ENCODE measurements around the gene ADAM17.
"Not testable (repeated sequence)": the region's sequence is repeated elsewhere in the genome, so short reads cannot be mapped to it uniquely, and the experiment has no call there.

The ADAM17 gene

GRCh38 chr2:9518780-9519179 is 36.9 kb downstream of the ADAM17 start:
- no peak for DNase-seq

GRCh38 chr2:9518163-9518562 is 37.5 kb downstream of the ADAM17 start:
- no peak for DNase-seq

GRCh38 chr2:9517118-9517782 is 38.4 kb downstream of the ADAM17 start:
- no peak for DNase-seq

- not testable (repeated sequence) for DNase-seq
These were observed 41.7 kb downstream of the ADAM17 start for GRCh38 chr2:9513946-9514345.

- DNase-seq = no peak
These were observed 46.7 kb downstream of the ADAM17 start for GRCh38 chr2:9508931-9509330.

- no peak for DNase-seq
These were observed 57.4 kb downstream of the ADAM17 start for GRCh38 chr2:9498210-9498609.

GRCh38 chr2:9497017-9497416 is 58.6 kb downstream of the ADAM17 start:
- no peak for DNase-seq

GRCh38 chr2:9494081-9494480 is 61.5 kb downstream of the ADAM17 start:
- no peak for DNase-seq

GRCh38 chr2:9493478-9493877 is 62.2 kb downstream of the ADAM17 start:
- no peak for DNase-seq

- no peak for DNase-seq
These were observed 62.7 kb downstream of the ADAM17 start for GRCh38 chr2:9492927-9493326.

GRCh38 chr2:9490789-9491188 is 64.8 kb downstream of the ADAM17 start:
- no peak for DNase-seq

- no peak for DNase-seq
These were observed 66.8 kb downstream of the ADAM17 start for GRCh38 chr2:9488583-9489547.

GRCh38 chr2:9484533-9484932 is 71.1 kb downstream of the ADAM17 start:
- DNase-seq = no peak

GRCh38 chr2:9483107-9483506 is 72.5 kb downstream of the ADAM17 start:
- no peak for DNase-seq

GRCh38 chr2:9480157-9480556 is 75.5 kb downstream of the ADAM17 start:
- DNase-seq = no peak

GRCh38 chr2:9478526-9478925 is 77.1 kb downstream of the ADAM17 start:
- no peak for DNase-seq

GRCh38 chr2:9477914-9478313 is 77.7 kb downstream of the ADAM17 start:
- no peak for DNase-seq

- DNase-seq = peak; percentile 62
These were observed 81.1 kb downstream of the ADAM17 start, which contains the start of gene IAH1 for GRCh38 chr2:9474361-9475057. IAH1 (plus strand) TSS chr2:9474551; CDS start chr2:9474567, 16 bp downstream.

GRCh38 chr2:9473985-9474360 is 81.7 kb downstream of the ADAM17 start:
- peak; percentile 69 for DNase-seq

- DNase-seq = peak; percentile 17
These were observed 82.2 kb downstream of the ADAM17 start for GRCh38 chr2:9473308-9473984.

- DNase-seq = no peak
These were observed 83.1 kb downstream of the ADAM17 start for GRCh38 chr2:9472511-9472910.

- DNase-seq = no peak
These were observed 84.4 kb downstream of the ADAM17 start for GRCh38 chr2:9471206-9471605.

- no peak for DNase-seq
These were observed 87.9 kb downstream of the ADAM17 start for GRCh38 chr2:9467687-9468086.
